SK-MEL-5 (cell line): ENCODE measurements around the gene DPYD. TPM values are rescaled to one million over a fixed set of nuclear protein-coding genes. Genes with fewer than 3 reads are reported as not detected.
A peak's percentile ranks its signal among the peaks of the same experiment; 100 is the strongest.

Experiments used
- DNase-seq: peaks from one replicate; pipeline ENCODE4 v3.0.0-alpha.2; 2016; ENCODE audit warnings: low read depth, low spot score
- in situ Hi-C: cut with HindIII; loops from 2 replicates; pipeline ENCODE4 v1.10.0; 2016; ENCODE audit warnings: low sequenced_read_pairs, high pct_unique_total_duplicates, low pct_unique_long_range_greater_than_20kb
- polyA plus RNA-seq, 2 experiments: library from polyadenylated mRNA; depleted of rRNA; stranded (reverse); fragments of >200 nt; gene quantifications; 2 replicates each; pipeline ENCODE4 v1.2.3, GENCODE V29; 2015
- total RNA-seq: library from RNA; depleted of rRNA; stranded (reverse); fragments of >200 nt; shearing (Covaris generic); gene quantifications from 2 replicates; pipeline ENCODE4 v1.2.3, GENCODE V29; 2014; rRNA removed

Gene DPYD
- 0.40 TPM in 1 of 2 replicates, not detected in the other for total RNA-seq
- polyA plus RNA-seq (2015; cell fraction: cytosol; rRNA removed), result not detected in 2 replicates
- polyA plus RNA-seq (2015; cell fraction: nucleus; rRNA removed), result 0.16 TPM in 1 of 2 replicates, not detected in the other

DNA sequence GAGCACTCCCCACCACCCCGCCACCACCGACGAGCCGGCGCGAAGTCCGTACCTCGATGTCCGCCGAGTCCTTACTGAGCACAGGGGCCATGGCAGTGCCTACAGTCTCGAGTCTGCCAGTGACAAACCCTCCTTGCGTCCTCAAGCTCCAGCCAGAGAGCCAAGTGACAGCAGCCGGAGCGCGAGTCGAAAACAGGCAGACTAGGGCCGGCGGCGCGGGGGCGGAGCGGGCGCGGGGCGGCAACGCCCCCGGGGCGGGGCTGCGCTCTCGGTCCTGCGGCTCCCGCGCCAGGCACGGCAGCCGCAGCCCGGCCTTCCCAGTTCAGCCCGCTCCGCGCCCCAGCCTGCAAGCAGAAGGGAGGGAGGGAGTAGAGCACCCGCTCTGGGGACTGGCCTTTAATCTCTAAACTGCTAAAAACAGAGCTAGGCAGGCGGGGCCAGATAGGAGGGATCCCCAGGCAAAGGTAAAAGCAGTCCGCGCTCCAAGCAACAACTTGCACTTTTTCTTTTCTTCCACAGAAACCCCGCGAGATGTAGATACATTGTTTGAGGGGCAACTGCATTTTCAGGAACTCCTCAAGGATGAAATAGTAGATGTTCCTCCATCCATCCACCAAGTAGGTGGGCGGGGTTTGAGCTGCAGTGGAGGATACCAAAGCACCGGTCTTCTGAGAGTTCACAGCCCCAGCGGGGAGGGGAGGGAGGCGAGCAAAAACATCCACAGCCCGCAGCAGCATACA, at the start of gene DPYD:
Gene DPYD, minus strand, starts transcription at position 203 of the 740 bp plus-strand sequence. Its CDS starts 112 bp downstream, at position 91.
- DNase-seq, result peak; percentile 51
- in situ Hi-C loops, result no loop called here

DNA sequence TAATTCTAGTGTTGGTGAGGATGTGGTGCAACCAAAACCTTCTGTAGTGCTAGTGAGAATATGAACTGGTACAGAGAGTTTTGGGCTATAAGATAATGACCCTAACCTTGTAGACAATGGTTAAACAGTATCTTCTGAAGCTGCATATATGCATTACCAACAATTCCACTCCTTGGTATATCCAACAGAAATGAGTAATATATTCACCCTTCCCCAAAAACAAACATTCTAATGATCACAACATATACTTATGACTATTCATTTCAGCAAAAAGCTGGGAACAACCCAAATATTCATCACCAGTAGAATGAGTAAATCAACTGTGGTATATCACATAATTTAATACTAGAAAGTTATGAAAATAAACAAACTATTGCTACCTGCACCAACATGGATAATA, 39.6 kb upstream of the DPYD start:
- DNase-seq, result no peak
- in situ Hi-C loops, result no loop called here

DNA sequence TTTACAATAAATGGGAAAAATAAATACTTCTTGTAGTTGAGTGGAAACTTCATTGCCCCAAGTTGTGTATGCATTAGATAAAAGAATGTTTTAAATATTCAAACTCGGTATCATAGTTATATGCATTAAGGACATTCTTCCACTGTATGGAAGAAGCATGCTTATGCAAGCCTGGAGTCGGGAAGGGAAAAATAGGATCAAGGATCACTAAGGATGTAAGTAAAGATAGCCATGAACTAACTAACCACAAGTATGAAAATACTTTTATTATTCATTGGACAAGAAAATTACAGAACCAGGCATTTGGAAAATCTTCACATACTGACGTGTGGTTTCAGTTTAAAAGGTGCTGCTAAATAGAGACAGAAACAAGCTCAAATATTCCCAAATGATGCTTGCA, 26.9 kb upstream of the DPYD start:
- in situ Hi-C loops, result no loop called here
- no peak for DNase-seq

DNA sequence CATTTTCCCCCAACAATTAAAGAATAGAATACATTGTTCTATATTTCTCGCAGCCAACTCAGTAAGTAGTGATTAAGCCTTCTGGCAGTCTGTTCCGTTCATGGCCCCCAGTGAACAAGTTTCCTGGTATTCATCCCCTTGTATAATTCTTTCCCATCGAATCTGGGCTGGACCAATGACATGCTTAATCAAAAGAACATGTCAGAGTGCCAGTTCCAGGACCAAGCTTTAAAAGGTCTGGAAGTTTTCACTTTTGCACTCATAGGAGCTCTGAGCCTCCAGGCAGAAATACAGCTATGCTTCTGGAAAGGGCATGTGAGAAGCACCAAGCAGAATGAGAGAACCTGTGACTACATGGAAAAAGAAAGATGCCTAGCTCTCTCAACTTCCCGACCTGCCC, 22.5 kb upstream of the DPYD start:
- DNase-seq, result no peak
- in situ Hi-C loops, result no loop called here

DNA sequence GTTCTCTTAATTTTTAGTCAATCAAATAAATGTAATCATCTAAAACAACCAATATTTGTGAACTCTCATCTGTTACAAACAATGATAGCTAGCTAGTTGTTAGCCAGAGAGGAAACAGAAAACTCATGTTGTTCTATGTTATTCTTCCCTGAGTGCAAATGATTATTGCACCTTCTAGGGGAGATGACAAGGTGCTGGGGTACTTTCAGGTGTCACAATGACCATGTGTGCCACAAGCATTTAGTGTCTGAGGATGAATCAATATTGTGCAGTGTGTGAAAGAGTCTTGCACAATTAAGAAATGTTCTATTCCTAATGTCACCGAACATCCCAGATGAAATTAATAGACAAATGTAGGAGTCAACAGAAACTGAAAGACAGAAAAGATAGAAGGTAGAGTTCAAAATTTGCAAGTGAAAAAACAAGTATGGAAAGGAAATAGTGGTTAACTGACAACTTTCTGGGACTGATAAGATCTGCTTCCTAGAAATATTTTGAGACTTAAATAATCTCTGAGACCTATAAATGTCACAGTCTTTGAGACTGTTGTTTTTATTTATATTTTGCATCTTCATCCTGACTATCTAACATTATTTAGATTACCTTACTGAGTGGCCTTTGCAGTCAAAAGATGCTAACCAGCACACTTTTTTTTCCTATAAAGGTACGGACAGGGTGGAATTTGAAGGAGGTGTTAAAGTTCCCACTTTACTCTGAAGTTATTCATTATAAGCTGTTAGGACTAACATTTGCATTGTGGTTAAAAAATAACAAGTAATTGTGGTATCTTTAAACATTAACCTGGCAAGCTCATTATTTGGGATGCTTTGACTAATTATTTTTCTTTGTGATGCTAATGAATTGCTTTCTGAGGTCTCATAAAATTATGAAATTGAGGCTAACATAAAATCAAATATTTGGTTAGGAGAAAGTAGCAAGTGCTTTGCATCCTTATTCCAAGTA, 21.6 kb upstream of the DPYD start:
- no peak for DNase-seq
- in situ Hi-C loops, result no loop called here

DNA sequence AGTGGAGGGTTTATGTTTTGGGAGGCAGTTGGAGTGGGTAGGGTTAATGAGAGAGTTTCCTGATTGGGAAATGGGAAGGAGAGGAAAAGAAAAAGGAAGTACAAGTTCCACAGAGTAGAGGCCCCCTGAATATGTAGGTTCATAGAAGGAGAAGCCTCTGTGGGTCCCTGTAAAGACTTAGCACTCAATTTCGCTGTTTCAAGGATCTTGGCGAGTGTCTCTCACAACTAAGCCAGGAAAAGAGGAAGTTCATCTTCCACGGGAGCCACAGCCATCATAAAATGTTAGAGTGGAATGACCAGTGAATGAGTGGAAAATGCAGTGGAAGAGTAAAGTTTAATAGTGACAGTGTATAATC, 17.4 kb upstream of the DPYD start:
- no peak for DNase-seq
- in situ Hi-C loops, result no loop called here

DNA sequence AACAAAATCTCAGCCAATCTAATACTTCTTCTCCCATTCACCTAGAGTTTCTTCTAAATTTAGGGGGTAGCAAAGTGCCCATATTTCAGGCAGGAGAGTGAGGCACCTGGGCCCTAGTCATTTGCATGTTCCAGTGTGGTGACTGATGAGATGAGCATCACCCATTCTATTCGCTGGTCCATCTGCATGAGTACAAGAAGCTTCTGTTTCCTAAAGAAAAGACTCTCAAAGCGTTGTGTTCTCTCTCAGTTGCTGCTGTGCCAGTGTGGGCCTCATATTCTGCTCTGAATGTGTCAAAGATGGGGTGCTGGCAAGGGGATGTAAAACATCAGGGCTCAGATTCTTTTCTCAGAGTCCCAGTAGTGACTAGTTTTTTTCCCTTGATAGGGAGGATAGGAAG, 16.1 kb upstream of the DPYD start:
- no peak for DNase-seq
- in situ Hi-C loops, result no loop called here

DNA sequence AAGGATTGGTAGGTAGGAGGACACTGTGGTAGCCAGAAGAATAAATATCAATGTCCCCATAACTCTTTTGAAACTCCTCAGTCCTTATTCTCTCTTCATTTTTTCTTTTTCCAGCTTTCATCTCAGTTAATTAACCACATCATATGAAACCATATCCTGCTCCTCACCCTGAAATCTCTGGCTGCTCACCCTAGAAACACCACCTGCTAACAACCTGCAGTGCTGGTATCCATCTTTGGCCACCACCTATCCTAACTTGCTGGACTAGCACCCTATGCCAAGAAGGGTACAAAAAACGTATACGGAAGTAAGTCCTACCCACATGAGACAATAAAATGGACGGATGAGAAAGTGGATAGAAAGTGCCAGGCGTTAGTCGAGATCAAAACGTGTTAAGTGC, 13.7 kb upstream of the DPYD start:
- in situ Hi-C loops, result no loop called here

DNA sequence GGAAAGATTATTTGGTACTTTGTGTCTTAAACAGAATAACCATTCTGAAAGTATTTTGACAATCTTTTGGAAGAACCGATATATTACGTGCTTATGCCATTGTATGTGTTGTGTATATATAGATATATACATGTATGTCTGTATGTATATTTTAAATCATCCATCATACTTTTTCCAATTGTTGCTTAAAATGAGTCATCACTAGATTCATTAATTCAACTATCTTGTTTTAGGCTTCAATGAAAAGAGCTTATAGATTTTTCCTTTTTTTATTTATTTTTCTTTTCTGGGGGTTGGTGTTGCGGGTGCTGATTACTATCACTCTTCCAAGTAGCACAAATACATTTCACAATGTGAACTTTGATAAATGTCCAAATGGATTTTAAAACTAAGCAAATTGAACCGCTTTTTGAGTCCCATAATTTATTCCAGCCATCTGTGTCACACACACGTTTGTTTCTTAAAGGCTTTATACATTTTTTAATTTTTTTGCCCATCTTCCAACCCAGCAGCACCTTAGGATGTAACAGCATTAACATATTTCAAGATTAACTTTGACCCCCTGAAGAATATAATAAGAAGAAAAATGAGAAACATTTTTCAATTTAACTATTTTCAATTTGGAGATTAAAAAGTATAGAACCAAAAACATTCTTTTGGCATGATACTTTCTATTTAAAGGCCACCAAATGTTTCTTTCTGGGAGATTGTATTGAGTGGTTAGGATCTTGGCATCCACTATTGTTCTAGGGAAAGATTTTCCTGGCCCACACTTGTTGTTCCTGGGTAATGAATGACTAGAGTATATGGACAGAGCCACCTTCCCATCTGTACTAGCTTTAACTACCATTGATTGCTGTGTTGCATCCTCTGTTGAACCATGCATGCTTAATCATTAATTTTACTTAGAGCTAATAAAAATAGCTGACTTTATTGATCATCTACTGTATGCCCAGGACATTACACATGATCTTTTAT, 9.3 kb upstream of the DPYD start:
- in situ Hi-C loops, result no loop called here
- no peak for DNase-seq

More for the DNA sequence above, 13.7 kb upstream of the DPYD start:
- no peak for DNase-seq

DNA sequence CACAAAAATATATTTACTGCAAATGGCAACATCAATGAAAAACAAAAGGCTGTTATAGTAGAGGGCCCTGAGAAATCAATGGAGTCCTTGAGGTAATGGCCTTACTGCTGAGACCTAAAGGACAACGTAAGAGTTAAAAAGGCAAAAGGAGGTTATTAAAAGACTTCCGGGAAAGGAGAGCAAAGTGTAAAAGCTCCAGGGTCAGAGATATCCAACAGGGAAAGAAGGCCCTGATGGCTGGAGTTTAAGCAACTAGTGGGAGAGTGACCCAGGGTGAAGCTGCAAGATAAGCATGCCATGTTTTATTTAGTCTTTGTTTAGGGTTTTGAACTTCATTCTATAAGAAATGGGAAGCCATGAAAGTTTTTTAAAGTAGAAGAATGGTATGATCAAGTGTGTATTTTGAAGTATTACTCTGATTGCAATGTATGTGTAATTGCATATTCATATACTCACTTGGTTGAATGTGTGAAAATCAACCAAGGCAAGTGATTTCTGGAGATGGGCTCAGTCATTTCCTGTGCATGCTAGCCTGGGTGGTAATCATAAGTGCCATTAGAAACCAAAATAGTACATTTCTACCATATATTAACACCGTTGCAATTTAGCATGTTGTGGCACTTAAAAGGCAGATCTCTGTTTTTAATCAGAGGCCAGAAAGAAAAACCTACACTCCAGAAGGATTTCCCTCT, 5.3 kb upstream of the DPYD start:
- no peak for DNase-seq
- in situ Hi-C loops, result no loop called here

DNA sequence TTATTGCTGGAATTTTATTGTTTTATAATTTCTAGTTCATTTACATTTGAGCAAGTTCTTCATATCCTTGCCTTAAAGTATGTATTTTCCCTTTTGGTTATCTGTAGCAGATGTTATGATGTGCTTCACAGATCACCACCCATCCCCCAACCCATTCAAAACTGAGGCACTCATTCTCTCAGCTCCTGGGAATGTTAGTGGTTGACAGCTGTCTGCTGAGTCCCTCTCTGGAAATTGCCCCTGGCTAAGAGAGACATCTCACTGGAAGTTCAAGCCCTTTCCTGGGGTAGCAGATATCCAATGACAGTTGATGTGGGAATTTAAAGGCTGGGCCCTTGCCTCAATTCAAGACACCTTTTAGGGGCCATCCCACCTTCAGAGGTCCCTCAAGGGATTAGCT, 4.3 kb upstream of the DPYD start:
- no peak for DNase-seq
- in situ Hi-C loops, result no loop called here

DNA sequence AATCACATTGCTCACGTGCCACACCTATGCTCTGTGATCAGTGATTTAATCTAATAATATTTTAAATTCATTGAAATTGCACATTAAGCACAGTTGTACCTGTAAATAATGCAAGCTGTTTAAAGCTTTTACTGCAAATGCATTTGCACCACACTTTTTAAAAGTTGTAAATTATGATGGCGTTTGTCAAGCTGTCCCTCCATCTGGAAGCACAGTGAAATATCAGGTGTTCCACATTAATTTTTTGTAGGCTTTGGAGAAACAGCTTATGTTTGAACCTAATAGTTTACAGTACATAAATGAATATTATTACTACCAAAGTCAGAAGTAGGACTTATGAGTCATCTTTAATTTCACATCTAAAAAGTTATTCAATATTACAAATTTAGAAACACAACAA, 3.0 kb upstream of the DPYD start:
- in situ Hi-C loops, result no loop called here
- no peak for DNase-seq

DNA sequence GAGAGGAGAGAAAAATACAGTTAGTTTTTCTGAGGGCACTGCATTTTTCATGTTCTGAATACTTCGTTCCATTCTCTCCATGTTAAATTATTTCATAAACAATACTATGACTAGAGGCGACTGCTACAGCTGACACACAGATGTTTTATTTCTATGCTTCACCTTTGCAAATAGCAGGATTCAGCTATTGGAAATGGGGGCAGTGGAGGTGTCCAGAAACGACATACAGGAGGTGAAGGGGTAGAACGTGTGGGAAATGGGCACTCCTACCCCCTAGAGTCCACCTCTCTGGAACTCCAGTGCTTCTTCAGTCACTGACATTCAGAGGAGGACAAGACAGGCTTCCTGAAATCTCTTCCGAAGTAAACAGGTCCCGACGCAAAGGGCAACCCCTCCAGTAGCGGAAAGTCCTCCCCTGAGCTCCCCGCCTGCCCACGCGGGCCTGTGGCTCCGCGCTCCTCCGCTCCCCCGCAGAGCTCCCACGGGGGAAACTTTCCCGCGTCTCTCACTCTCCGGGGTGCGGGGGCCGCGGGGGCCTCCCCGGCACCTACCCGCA, 480 bp downstream of the DPYD start:
- DNase-seq, result no peak
- in situ Hi-C loops, result no loop called here

DNA sequence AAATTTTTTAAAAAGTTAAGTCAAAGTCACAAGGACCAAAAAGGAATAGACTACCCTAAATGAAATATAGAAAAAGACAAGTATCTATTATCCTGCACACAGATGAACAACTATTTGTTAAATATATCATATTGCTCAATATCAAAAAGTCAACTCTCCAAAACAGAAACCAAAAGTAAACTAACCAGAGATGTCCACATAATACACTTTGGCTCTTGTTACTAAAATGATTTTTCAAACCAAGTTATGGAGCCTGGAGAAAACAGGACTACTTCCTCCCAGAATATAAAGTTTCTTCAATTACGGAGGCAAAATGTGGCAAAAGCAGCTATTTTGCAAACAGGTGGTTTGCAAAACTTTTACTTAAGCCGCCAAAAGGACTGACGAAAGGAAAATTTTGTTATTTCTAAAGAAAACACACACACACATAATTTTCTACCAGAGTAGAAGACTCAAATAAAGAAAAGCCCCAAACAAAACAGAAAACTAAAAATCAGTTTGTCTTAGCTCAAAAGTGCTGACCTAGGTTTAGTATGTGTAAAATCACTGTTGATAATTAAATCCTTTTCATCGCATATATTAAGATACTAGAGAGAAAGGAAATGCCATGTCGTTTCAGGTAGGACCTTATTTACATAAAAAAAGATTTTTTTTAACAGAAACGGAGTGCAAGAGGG, 1.1 kb downstream of the DPYD start:
- in situ Hi-C loops, result no loop called here
- no peak for DNase-seq

DNA sequence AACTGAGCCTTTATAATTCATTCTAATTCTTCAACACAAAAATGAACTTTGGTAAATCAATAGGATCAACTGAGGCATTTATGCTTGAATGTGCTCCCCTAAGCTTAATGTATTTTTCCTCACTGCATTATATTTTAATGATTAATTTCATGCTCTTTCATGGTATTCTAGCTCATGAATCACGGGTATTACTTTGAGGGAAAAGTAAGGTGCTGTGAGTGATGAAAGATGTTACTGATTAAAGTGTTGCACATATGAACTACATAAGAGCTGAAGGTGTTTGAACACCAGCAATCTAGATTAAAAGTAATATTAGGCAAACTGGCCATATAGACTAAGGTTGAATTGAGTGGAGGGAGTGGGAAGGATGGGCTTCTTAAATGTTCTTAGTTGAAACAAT, 1.9 kb downstream of the DPYD start:
- in situ Hi-C loops, result no loop called here

DNA sequence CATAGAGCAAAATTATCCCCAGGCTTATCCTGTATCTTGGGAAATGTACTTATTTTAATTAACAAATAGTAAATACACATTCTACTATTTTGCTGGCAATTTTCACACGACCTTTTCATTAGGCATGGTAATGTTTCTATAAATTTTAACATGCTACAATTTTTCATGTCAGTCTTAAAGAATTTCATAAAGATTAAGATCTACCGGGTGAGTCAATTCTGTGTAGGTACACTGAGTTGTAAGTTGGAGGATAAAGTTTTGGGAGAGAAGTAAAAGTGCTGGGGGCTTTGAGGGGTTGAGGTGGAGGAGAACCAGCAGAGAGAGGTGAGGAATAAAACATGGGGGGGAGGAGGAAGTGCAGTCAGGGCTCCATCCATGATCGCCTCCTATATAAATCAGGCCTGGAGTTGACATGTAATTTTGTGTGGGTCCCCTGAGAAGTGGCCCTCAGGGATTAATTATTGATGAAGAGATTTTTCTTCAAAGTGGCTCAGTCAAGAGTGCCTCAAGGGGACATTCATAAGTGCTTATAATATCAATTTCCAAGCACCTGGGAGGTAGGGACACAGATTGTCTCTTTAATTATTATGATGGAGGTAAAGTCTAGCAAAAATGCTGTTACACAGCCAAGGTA, 7.2 kb downstream of the DPYD start:
- no peak for DNase-seq
- in situ Hi-C loops, result no loop called here

More for the DNA sequence above, 1.9 kb downstream of the DPYD start:
- no peak for DNase-seq
